Measurements from ENCODE around the gene DGKI. TPM values are rescaled to one million over a fixed set of nuclear protein-coding genes. Genes with fewer than 3 reads are reported as not detected.

Gene DGKI
- total and polyA plus RNA-seq, 4 donors, result 0.01 to 0.37 (median 0.31) TPM

DNA sequence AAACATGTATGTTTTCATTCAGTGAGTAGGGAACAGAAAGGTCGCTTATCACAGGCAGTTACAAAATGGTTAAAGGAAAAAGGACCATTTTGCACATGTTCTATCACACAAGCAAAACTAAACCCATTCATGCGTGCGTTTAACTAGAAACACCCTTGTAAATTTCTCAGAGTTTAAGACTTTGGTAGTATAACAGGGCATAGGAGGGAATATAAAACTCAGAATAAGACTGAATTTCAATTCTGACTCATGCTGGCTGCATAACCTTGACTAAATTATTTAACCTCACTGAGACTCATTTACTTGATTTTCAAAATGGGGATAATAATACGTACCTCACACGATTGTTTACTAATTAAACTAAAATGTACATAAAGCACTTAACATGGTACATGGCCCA lies 259.4 kb downstream of the DGKI start:
- TF ChIP-seq, protein P1, sequence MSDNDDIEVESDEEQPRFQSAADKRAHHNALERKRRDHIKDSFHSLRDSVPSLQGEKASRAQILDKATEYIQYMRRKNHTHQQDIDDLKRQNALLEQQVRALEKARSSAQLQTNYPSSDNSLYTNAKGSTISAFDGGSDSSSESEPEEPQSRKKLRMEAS (IDR thresholded peaks at IDR 0.05), result no peak
- TF ChIP-seq YY1 (IDR thresholded peaks at IDR 0.05), result no peak
- TF ChIP-seq FOXA1 (IDR thresholded peaks at IDR 0.05), result no peak
- TF ChIP-seq HNF4G (IDR thresholded peaks at IDR 0.05), result no peak
- TF ChIP-seq JUND (IDR thresholded peaks at IDR 0.05), result no peak
- Histone ChIP-seq H3K27ac (ENCODE audit: low read depth in 1 of 2, low read length in 2 of 2) (no peak overlapping the region), H3K36me3 (ENCODE audit: control insufficient read depth in 4 of 4, insufficient read depth in 3 of 4, low read depth in 1 of 4, low read length in 3 of 4) (no peaks in the 10 kb centered on the region), H3K4me1 (ENCODE audit: control insufficient read depth in 4 of 4, insufficient read depth in 4 of 4, low read length in 3 of 4) (peaks cover 0 to 1% (median under 1%) of the 10 kb centered on the region in 4 donors), H3K27me3 (ENCODE audit: control insufficient read depth in 4 of 4, insufficient read depth in 4 of 4, low read length in 3 of 4) (no peaks in the 10 kb centered on the region), H3K9ac (ENCODE audit: low read depth in 1 of 2, low read length in 2 of 2) (no peak overlapping the region), H3K4me3 (ENCODE audit: low read depth in 1 of 3, low read length in 3 of 3) (no peak overlapping the region), H3K9me3 (ENCODE audit: control insufficient read depth in 4 of 4, low read length in 3 of 4) (no peaks in the 10 kb centered on the region)
- no peak for DNase-seq (ENCODE audit: low spot score)
- WGBS, result 86% methylated on average over 5 of the region's 5 CpGs

DNA sequence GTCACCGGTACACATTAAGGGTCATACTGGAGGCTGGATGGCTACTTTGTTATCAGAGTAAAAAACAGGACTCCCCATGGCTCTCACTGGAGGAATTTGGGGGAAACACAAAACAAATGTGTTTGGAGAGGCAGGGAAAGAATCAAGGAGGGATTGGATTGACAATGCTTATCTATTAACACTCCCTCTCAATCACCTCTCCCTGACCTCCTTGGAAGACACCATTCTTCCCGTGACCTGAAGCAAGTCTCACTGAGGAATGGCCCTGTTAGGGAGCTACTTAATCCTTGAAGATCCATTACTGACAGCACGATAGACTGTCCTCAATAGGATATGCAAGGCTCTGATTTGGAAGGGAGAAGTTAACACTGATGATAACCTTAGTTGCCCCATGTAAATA lies 261.2 kb downstream of the DGKI start:
- TF ChIP-seq NR2F2 (IDR thresholded peaks at IDR 0.05), result no peak
- TF ChIP-seq HNF4G (IDR thresholded peaks at IDR 0.05), result no peak
- TF ChIP-seq SP1 (IDR thresholded peaks at IDR 0.05), result no peak
- no peak for TF ChIP-seq FOXA2 (IDR thresholded peaks at IDR 0.05)
- TF ChIP-seq, protein P2, sequence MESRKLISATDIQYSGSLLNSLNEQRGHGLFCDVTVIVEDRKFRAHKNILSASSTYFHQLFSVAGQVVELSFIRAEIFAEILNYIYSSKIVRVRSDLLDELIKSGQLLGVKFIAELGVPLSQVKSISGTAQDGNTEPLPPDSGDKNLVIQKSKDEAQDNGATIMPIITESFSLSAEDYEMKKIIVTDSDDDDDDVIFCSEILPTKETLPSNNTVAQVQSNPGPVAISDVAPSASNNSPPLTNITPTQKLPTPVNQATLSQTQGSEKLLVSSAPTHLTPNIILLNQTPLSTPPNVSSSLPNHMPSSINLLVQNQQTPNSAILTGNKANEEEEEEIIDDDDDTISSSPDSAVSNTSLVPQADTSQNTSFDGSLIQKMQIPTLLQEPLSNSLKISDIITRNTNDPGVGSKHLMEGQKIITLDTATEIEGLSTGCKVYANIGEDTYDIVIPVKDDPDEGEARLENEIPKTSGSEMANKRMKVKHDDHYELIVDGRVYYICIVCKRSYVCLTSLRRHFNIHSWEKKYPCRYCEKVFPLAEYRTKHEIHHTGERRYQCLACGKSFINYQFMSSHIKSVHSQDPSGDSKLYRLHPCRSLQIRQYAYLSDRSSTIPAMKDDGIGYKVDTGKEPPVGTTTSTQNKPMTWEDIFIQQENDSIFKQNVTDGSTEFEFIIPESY (IDR thresholded peaks at IDR 0.05), result no peak
- Histone ChIP-seq H3K4me1 (ENCODE audit: control insufficient read depth in 4 of 4, insufficient read depth in 4 of 4, low read length in 3 of 4) (no peaks in the 10 kb centered on the region), H3K27me3 (ENCODE audit: control insufficient read depth in 4 of 4, insufficient read depth in 4 of 4, low read length in 3 of 4) (no peaks in the 10 kb centered on the region), H3K27ac (ENCODE audit: low read depth in 1 of 2, low read length in 2 of 2) (no peak overlapping the region), H3K4me3 (ENCODE audit: low read depth in 1 of 3, low read length in 3 of 3) (no peak overlapping the region), H3K9me3 (ENCODE audit: control insufficient read depth in 4 of 4, low read length in 3 of 4) (no peaks in the 10 kb centered on the region), H3K9ac (ENCODE audit: low read depth in 1 of 2, low read length in 2 of 2) (no peak overlapping the region), H3K36me3 (ENCODE audit: control insufficient read depth in 4 of 4, insufficient read depth in 3 of 4, low read depth in 1 of 4, low read length in 3 of 4) (no peaks in the 10 kb centered on the region)
- DNase-seq (ENCODE audit: low spot score), result no peak
- WGBS, result 52% methylated on average over 3 of the region's 3 CpGs

DNA sequence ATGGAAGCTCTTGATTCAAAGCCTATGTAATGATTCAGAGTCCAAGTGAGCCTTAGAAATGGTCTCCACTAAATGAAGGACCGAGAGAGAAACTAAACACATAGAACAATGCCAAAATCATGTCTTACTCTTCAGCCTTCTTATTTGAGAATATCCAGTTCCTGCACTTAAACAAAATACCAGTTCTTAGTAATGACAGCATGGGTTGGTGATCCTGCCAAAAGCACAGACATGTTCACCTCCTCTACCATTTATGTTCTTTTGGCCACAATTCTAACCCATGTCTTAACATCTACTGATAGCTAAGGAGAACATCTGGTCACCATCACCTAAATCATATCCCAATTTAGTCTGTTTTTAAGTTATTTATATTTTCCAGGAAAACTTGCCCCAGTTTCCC lies 263.6 kb downstream of the DGKI start:
- Histone ChIP-seq H3K36me3 (ENCODE audit: control insufficient read depth in 4 of 4, insufficient read depth in 3 of 4, low read depth in 1 of 4, low read length in 3 of 4) (no peaks in the 10 kb centered on the region), H3K4me3 (ENCODE audit: low read depth in 1 of 3, low read length in 3 of 3) (no peak overlapping the region), H3K9me3 (ENCODE audit: control insufficient read depth in 4 of 4, low read length in 3 of 4) (no peaks in the 10 kb centered on the region), H3K9ac (ENCODE audit: low read depth in 1 of 2, low read length in 2 of 2) (no peak overlapping the region), H3K27me3 (ENCODE audit: control insufficient read depth in 4 of 4, insufficient read depth in 4 of 4, low read length in 3 of 4) (no peaks in the 10 kb centered on the region), H3K27ac (ENCODE audit: low read depth in 1 of 2, low read length in 2 of 2) (no peak overlapping the region), H3K4me1 (ENCODE audit: control insufficient read depth in 4 of 4, insufficient read depth in 4 of 4, low read length in 3 of 4) (no peaks in the 10 kb centered on the region)
- TF ChIP-seq RAD21 (IDR thresholded peaks at IDR 0.05) (no peak), FOXA1 (IDR thresholded peaks at IDR 0.05) (no peak), EGR1 (IDR thresholded peaks at IDR 0.05; ENCODE audit: low read depth in 2 of 2) (no peak), RXRA (IDR thresholded peaks at IDR 0.05) (no peak), GABPA (IDR thresholded peaks at IDR 0.05 in 1 of 2, conservative IDR thresholded peaks at IDR 0.05 in 1 of 2) (no peak), YY1 (IDR thresholded peaks at IDR 0.05) (no peak), TAF1 (conservative IDR thresholded peaks at IDR 0.05) (no peak), HNF4G (IDR thresholded peaks at IDR 0.05) (no peak), NR2F2 (IDR thresholded peaks at IDR 0.05) (no peak), FOXA2 (IDR thresholded peaks at IDR 0.05) (no peak), SP1 (IDR thresholded peaks at IDR 0.05) (no peak), HNF4A (conservative IDR thresholded peaks at IDR 0.05) (no peak), JUND (IDR thresholded peaks at IDR 0.05) (no peak)
- TF ChIP-seq, protein P3, sequence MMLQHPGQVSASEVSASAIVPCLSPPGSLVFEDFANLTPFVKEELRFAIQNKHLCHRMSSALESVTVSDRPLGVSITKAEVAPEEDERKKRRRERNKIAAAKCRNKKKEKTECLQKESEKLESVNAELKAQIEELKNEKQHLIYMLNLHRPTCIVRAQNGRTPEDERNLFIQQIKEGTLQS (IDR thresholded peaks at IDR 0.05), result no peak
- TF ChIP-seq, protein P4, sequence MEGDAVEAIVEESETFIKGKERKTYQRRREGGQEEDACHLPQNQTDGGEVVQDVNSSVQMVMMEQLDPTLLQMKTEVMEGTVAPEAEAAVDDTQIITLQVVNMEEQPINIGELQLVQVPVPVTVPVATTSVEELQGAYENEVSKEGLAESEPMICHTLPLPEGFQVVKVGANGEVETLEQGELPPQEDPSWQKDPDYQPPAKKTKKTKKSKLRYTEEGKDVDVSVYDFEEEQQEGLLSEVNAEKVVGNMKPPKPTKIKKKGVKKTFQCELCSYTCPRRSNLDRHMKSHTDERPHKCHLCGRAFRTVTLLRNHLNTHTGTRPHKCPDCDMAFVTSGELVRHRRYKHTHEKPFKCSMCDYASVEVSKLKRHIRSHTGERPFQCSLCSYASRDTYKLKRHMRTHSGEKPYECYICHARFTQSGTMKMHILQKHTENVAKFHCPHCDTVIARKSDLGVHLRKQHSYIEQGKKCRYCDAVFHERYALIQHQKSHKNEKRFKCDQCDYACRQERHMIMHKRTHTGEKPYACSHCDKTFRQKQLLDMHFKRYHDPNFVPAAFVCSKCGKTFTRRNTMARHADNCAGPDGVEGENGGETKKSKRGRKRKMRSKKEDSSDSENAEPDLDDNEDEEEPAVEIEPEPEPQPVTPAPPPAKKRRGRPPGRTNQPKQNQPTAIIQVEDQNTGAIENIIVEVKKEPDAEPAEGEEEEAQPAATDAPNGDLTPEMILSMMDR (IDR thresholded peaks at IDR 0.05; ENCODE audit: low read depth, low read length, missing input control), result no peak
- TF ChIP-seq, protein P1 (IDR thresholded peaks at IDR 0.05), result no peak
- TF ChIP-seq, protein P2 (IDR thresholded peaks at IDR 0.05), result no peak
- TF ChIP-seq, protein P5, sequence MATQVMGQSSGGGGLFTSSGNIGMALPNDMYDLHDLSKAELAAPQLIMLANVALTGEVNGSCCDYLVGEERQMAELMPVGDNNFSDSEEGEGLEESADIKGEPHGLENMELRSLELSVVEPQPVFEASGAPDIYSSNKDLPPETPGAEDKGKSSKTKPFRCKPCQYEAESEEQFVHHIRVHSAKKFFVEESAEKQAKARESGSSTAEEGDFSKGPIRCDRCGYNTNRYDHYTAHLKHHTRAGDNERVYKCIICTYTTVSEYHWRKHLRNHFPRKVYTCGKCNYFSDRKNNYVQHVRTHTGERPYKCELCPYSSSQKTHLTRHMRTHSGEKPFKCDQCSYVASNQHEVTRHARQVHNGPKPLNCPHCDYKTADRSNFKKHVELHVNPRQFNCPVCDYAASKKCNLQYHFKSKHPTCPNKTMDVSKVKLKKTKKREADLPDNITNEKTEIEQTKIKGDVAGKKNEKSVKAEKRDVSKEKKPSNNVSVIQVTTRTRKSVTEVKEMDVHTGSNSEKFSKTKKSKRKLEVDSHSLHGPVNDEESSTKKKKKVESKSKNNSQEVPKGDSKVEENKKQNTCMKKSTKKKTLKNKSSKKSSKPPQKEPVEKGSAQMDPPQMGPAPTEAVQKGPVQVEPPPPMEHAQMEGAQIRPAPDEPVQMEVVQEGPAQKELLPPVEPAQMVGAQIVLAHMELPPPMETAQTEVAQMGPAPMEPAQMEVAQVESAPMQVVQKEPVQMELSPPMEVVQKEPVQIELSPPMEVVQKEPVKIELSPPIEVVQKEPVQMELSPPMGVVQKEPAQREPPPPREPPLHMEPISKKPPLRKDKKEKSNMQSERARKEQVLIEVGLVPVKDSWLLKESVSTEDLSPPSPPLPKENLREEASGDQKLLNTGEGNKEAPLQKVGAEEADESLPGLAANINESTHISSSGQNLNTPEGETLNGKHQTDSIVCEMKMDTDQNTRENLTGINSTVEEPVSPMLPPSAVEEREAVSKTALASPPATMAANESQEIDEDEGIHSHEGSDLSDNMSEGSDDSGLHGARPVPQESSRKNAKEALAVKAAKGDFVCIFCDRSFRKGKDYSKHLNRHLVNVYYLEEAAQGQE (IDR thresholded peaks at IDR 0.05), result no peak
- DNase-seq (ENCODE audit: low spot score), result no peak
- 75% methylated on average over 1 of the region's 1 CpG for WGBS
